ENCODE results near the gene SOX14. TPM values are rescaled to one million over a fixed set of nuclear protein-coding genes. Genes with fewer than 3 reads are reported as not detected.
A peak's percentile ranks its signal among the peaks of the same experiment; 100 is the strongest.

SOX14 gene
- total and polyA plus RNA-seq, 2 of the 4 experiments (the other 2 are of a cell fraction), result not detected

DNA sequence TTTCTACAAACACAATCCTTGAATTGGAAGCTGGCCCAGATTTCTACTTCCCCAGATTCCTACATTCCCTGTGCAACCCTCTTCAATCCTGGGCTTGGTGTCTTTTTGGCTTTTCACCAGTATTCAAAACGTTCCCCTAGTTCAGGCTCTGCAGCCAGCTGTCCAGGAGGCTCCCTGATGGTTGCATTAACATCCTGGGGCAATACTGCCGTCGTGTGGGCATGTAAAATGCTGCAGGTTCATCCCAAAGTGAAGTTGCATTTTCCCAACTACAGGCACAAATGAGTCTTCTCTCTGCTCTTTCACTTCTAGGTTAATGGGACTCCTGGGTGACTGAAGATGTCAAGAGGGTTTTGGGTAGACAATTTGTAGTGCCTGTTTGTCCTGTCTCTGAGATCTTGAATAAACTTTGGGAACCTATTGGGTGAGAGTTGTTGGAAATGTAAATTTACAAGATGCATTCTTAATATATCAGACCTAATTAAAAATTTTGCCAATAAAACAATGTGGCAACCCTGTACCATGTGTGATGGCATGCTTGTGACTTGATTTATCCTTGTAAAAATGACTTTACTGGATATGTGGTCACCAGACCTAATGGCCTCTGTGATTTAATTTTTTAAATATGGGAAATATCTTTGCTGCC, 28.6 kb downstream of the SOX14 start:
- DNase-seq (peak; percentile 27), ATAC-seq (ENCODE audit: low read depth) (no peak)
- H4K8ac ChIP-seq (ENCODE audit: low read depth in 2 of 2, low read length in 2 of 2), result no peak overlapping the region
- H3K36me3 ChIP-seq (ENCODE audit: control insufficient read depth, insufficient read depth, low read length), result no peaks in the 10 kb centered on the region
- POLR2A ChIA-PET (ENCODE audit: unreplicated experiment), result no interaction called here
- no peak overlapping the region for H2AK5ac ChIP-seq (ENCODE audit: low read depth, low read length)
- intact Hi-C loops (cut with micrococcal nuclease), result loop anchor here (5.0 to 10.0 kb wide), 2 partner anchors 262 to 685 kb away; no protein-coding TSS in a partner anchor
- no peak overlapping the region for H2BK120ac ChIP-seq (ENCODE audit: low read depth, low read length)
- no peaks in the 10 kb centered on the region for H3K9me1 ChIP-seq (ENCODE audit: insufficient read depth, low read length)
- H2BK15ac ChIP-seq (ENCODE audit: low read depth, low read length), result no peak overlapping the region
- no peaks in the 10 kb centered on the region for H3K27me3 ChIP-seq (ENCODE audit: control insufficient read depth, insufficient read depth, low read length)
- in situ Hi-C loops (cut with MboI; ENCODE audit: low sequenced_read_pairs), result no loop called here
- no peak overlapping the region for H3K14ac ChIP-seq (replicated peaks; ENCODE audit: low read depth, low read length)
- H3K27ac ChIP-seq (ENCODE audit: insufficient read depth, low read length), result no peak overlapping the region
- H3K4me3 ChIP-seq (ENCODE audit: insufficient read depth, low read depth, low read length), result no peak overlapping the region
- H3K4me1 ChIP-seq (ENCODE audit: control insufficient read depth, insufficient read depth, low read length), result no peaks in the 10 kb centered on the region
- H3K18ac ChIP-seq (ENCODE audit: low read depth, low read length), result no peak overlapping the region
- CTCF ChIA-PET, result interaction anchor here (1.5 kb wide), 1 partner anchor 682 kb away, joined by 3 read pairs; no protein-coding TSS in a partner anchor
- H4K5ac ChIP-seq (ENCODE audit: low read depth, low read length), result no peak overlapping the region
- H2BK20ac ChIP-seq (ENCODE audit: low read depth, low read length), result no peak overlapping the region
- H4K20me1 ChIP-seq (ENCODE audit: insufficient read depth, low read length), result no peaks in the 10 kb centered on the region
- H4K91ac ChIP-seq (ENCODE audit: insufficient read depth, low read depth, low read length), result no peak overlapping the region
- no peak overlapping the region for H2BK5ac ChIP-seq (ENCODE audit: low read depth, low read length, poor library complexity, severe bottlenecking)
- no peaks in the 10 kb centered on the region for H3K9me3 ChIP-seq (ENCODE audit: control insufficient read depth, insufficient read depth, low read length)
- no peak overlapping the region for H3K9ac ChIP-seq (ENCODE audit: low read depth, low read length)
- H2AK9ac ChIP-seq (replicated peaks; ENCODE audit: low read depth, low read length, poor library complexity), result no peak overlapping the region
- TF ChIP-seq POLR2A (IDR thresholded peaks at IDR 0.05; ENCODE audit: low read depth, low read length), result no peak
- TF ChIP-seq MAFK (IDR thresholded peaks at IDR 0.05; ENCODE audit: low read depth, low read length), result no peak
- TF ChIP-seq RAD21 (IDR thresholded peaks at IDR 0.05; ENCODE audit: low read length), result peak; percentile 59
- no peak for TF ChIP-seq FOS (IDR thresholded peaks at IDR 0.05; ENCODE audit: low read depth, low read length)
- TF ChIP-seq RFX5 (IDR thresholded peaks at IDR 0.05; ENCODE audit: low read depth, low read length), result no peak
- no peak for TF ChIP-seq RCOR1 (IDR thresholded peaks at IDR 0.05; ENCODE audit: insufficient replicate concordance, low read length)
- TF ChIP-seq, protein P1, sequence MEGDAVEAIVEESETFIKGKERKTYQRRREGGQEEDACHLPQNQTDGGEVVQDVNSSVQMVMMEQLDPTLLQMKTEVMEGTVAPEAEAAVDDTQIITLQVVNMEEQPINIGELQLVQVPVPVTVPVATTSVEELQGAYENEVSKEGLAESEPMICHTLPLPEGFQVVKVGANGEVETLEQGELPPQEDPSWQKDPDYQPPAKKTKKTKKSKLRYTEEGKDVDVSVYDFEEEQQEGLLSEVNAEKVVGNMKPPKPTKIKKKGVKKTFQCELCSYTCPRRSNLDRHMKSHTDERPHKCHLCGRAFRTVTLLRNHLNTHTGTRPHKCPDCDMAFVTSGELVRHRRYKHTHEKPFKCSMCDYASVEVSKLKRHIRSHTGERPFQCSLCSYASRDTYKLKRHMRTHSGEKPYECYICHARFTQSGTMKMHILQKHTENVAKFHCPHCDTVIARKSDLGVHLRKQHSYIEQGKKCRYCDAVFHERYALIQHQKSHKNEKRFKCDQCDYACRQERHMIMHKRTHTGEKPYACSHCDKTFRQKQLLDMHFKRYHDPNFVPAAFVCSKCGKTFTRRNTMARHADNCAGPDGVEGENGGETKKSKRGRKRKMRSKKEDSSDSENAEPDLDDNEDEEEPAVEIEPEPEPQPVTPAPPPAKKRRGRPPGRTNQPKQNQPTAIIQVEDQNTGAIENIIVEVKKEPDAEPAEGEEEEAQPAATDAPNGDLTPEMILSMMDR (conservative IDR thresholded peaks at IDR 0.05; ENCODE audit: low read depth, low read length), result peak; percentile 54
- TF ChIP-seq SMC3 (IDR thresholded peaks at IDR 0.05; ENCODE audit: low read depth, low read length), result peak; percentile 32
- no CpG with 5 or more reads among the region's 3 CpGs for WGBS, 2 experiments (ENCODE audit: extremely low coverage in 2 of 2, insufficient read length in 1 of 2)
- no peak overlapping the region for H3K4me2 ChIP-seq (ENCODE audit: low read depth, low read length)
- no peak overlapping the region for H3K23ac ChIP-seq (ENCODE audit: low read depth, low read length)
- H3K4ac ChIP-seq (ENCODE audit: low read depth, low read length), result no peak overlapping the region
- BruUV-seq (replicated peaks), result no TSS peak
- dilution Hi-C loops (cut with HindIII; ENCODE audit: low sequenced_read_pairs, unreplicated experiment), result no loop called here
- H2AFZ ChIP-seq (replicated peaks; ENCODE audit: low read length, poor library complexity), result no peak overlapping the region
- H3K79me1 ChIP-seq (ENCODE audit: low read depth in 1 of 2, low read length in 2 of 2), result no peaks in the 10 kb centered on the region
- H3K56ac ChIP-seq (ENCODE audit: extremely low read depth, insufficient read depth, low read length), result no peak overlapping the region

Data from IMR-90 (cell line).